Astrocyte (in vitro differentiated cells and primary cell): Measurements from ENCODE around the gene PSMD9.

Experiments
- CTCF ChIP-seq: IDR thresholded peaks from 2 replicates; pipeline ENCODE4 v1.5.1; 2011; ENCODE audit warnings: low read depth, mild to moderate bottlenecking, inconsistent platforms, low read length, moderate library complexity; ENCODE audit not compliant: insufficient read depth
- EZH2 ChIP-seq: IDR thresholded peaks from 2 replicates; pipeline ENCODE4 v1.6.1; 2012; ENCODE audit warnings: mild to moderate bottlenecking, low read length, inconsistent platforms; ENCODE audit not compliant: insufficient read depth

GRCh38 chr12:121874071-121874470, 14.5 kb upstream of the PSMD9 start:
- TF ChIP-seq EZH2 (no peak), CTCF (no peak)
